Right hindlimb (tissue), 1 donor: ENCODE data around the gene PRRC2A.

Source experiments
- DNase-seq: peaks from one replicate; pipeline ENCODE4 v3.0.0-alpha.2; 2018

The PRRC2A gene

GRCh38 chr6:31620586-31621319 lies at the start of gene PRRC2A:
Gene PRRC2A (plus strand): TSS chr6:31620715. CDS start chr6:31622790, 2,075 bp downstream.
- DNase-seq: no peak

DNA sequence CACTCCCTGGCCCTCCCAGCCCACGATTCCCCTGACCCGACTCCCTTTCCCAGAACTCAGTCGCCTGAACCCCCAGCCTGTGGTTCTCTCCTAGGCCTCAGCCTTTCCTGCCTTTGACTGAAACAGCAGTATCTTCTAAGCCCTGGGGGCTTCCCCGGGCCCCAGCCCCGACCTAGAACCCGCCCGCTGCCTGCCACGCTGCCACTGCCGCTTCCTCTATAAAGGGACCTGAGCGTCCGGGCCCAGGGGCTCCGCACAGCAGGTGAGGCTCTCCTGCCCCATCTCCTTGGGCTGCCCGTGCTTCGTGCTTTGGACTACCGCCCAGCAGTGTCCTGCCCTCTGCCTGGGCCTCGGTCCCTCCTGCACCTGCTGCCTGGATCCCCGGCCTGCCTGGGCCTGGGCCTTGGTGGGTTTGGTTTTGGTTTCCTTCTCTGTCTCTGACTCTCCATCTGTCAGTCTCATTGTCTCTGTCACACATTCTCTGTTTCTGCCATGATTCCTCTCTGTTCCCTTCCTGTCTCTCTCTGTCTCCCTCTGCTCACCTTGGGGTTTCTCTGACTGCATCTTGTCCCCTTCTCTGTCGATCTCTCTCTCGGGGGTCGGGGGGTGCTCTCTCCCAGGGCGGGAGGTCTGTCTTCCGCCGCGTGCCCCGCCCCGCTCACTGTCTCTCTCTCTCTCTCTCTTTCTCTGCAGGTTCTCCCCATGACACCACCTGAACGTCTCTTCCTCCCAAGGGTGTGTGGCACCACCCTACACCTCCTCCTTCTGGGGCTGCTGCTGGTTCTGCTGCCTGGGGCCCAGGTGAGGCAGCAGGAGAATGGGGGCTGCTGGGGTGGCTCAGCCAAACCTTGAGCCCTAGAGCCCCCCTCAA lies 48.2 kb upstream of the PRRC2A start, which contains the start of gene LTA:
TSS of gene LTA (plus strand) at position 249 of the 871 bp plus-strand sequence. CDS start at position 703, 454 bp downstream.
- no peak for DNase-seq

- no peak for DNase-seq
These were observed 47.0 kb upstream of the PRRC2A start for GRCh38 chr6:31573239-31574105.

- no peak for DNase-seq
These were observed 46.1 kb upstream of the PRRC2A start for GRCh38 chr6:31574106-31575061.

- no peak for DNase-seq
These were observed 45.1 kb upstream of the PRRC2A start, which contains the start of gene TNF for GRCh38 chr6:31575335-31575901. Gene TNF (plus strand): TSS chr6:31575565. CDS start chr6:31575742, 177 bp downstream.

DNA sequence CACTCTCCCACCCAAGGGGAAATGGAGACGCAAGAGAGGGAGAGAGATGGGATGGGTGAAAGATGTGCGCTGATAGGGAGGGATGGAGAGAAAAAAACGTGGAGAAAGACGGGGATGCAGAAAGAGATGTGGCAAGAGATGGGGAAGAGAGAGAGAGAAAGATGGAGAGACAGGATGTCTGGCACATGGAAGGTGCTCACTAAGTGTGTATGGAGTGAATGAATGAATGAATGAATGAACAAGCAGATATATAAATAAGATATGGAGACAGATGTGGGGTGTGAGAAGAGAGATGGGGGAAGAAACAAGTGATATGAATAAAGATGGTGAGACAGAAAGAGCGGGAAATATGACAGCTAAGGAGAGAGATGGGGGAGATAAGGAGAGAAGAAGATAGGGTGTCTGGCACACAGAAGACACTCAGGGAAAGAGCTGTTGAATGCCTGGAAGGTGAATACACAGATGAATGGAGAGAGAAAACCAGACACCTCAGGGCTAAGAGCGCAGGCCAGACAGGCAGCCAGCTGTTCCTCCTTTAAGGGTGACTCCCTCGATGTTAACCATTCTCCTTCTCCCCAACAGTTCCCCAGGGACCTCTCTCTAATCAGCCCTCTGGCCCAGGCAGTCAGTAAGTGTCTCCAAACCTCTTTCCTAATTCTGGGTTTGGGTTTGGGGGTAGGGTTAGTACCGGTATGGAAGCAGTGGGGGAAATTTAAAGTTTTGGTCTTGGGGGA lies 44.4 kb upstream of the PRRC2A start:
- no peak for DNase-seq

GRCh38 chr6:31576897-31577578 lies 43.5 kb upstream of the PRRC2A start:
- no peak for DNase-seq

DNA sequence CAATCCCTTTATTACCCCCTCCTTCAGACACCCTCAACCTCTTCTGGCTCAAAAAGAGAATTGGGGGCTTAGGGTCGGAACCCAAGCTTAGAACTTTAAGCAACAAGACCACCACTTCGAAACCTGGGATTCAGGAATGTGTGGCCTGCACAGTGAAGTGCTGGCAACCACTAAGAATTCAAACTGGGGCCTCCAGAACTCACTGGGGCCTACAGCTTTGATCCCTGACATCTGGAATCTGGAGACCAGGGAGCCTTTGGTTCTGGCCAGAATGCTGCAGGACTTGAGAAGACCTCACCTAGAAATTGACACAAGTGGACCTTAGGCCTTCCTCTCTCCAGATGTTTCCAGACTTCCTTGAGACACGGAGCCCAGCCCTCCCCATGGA lies 42.9 kb upstream of the PRRC2A start:
- DNase-seq: no peak

DNA sequence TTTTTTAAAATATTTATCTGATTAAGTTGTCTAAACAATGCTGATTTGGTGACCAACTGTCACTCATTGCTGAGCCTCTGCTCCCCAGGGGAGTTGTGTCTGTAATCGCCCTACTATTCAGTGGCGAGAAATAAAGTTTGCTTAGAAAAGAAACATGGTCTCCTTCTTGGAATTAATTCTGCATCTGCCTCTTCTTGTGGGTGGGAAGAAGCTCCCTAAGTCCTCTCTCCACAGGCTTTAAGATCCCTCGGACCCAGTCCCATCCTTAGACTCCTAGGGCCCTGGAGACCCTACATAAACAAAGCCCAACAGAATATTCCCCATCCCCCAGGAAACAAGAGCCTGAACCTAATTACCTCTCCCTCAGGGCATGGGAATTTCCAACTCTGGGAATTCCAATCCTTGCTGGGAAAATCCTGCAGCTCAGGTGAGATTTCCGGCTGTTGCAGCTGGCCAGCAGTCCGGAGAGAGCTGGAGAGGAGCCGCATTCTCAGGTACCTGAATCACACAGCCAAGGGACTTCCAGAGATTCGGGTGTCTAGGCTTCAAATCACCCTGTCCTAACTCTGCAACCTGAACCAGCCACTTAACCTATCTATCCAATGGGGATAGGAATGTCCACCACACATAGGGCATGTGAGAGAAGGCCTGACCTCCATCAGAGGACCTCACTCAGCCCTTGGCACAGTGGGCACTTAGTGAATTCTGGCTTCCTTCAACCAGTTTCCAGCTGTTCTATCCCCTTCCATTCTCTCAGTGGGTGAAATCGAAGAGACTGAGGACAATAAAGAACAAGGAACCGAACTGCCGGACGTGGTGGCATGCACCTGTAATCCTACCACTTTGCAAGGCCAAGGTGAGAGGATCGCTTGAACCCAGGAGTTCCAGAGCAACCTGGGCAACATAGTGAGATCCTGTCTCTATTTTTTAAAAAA lies 42.1 kb upstream of the PRRC2A start:
- no peak for DNase-seq

- DNase-seq: no peak
These were observed 41.4 kb upstream of the PRRC2A start for GRCh38 chr6:31579119-31579505.

DNA sequence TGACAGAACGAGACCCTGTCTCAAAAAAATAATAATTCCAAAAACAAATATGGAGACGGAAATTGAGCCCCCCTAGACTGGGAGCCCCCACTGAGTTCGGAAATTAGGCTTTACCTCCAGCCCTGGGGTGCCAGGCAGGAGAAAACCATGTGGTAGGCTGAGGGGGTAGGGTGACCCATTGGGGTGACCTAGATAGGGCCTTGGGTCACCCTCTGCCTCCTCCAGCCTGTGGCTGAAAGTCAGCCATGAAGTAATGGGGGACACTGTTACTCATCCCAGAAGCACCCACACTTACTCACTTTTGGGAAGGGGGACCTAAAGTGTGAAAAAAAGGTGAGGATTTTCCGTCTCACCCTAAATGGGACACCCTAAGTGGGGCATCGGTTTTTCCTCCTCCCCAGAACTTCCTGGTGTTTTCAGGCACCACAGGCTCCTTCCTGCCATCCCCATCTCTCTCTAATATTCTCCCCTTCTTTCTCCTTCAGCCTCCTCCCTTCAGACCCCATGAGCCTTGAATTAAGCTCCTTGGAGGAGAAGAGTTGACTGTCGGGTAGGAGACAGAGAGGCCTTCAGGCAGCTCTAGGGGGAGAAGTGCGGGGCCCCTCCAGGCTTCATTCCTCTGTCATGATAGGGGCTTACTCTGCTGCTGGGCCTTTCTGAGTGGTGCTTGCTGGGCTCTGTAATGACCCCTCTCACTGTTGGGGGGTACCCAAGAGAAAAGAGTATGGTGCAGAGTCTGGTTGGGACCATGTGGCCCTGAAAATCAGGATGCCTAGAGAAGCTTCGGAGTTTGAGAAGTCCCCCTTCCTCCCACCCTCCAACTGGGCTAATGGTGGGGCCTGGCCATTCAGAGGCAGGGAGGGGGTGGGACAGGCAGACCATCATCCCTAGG lies 40.7 kb upstream of the PRRC2A start:
- DNase-seq: no peak

DNA sequence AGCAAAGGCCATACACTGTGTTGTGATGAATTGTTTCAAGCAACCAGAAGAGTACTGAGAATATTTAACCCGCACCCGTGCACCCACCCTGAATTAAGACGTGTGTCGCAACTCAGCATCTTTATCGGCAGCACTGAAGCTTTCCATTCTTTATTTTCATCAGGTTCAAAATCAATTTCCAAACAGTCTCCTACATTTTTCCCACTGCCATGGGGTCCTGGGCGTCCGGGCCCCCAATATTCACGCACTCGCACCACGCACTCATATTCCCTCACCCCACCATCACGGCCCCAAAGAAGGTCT lies 40.1 kb upstream of the PRRC2A start:
- no peak for DNase-seq

DNA sequence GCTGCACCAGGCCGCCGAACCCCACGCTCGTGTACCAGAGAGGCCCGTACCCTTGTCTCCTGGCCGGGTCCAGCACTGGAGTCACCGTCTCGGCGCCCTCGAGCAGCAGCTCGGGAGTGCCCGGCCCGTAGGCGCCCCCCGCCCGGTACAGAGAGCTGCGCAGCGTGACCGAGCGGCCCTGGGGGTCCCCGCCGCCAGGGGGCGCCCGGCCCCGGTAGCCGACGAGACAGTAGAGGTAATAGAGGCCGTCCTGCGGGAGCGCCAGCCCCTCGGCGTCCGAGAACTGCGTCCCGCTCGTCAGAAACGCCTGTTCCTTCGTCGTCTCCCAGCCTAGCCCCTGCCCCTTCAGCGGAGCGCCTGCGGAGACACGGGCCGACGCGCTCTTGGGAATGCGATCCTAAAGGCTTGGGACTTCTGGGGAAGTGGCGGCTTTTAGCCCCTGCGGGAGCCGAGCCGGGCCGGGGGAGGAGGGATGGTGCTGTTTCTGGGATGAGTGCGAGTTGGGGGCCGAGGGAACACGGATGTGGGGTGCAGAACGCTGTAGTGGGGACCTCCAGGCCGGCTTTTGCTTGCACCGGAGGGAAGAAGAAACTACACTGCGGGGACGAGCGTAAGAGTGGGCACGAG lies 39.6 kb upstream of the PRRC2A start:
- DNase-seq: peak; percentile 91

- DNase-seq: no peak
These were observed 38.9 kb upstream of the PRRC2A start for GRCh38 chr6:31581434-31582229.

DNA sequence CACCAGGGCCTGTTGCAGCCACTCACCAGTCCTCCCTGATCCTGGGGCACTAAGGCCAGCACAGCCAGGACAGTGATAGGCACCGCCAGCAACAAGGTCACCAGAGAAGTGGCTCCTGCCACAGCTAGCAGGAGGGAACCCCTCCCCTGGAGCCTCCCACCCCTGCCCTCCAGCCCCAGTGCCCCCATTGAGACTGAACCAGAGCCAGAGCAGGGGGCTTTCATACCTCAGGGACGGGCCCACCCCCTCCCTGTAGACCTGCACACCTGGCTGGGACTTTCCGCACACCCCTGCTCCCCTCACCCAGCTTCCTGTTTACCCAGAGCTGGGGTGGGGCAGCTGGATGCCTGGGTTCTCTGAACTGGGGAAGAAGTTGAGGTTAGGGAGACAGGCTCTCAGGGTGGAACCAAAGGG lies 38.3 kb upstream of the PRRC2A start, which contains the start of gene LTB:
TSS of gene LTB (minus strand) at position 195 of the 414 bp plus-strand sequence. CDS start at position 188, 7 bp downstream.
- no peak for DNase-seq

DNA sequence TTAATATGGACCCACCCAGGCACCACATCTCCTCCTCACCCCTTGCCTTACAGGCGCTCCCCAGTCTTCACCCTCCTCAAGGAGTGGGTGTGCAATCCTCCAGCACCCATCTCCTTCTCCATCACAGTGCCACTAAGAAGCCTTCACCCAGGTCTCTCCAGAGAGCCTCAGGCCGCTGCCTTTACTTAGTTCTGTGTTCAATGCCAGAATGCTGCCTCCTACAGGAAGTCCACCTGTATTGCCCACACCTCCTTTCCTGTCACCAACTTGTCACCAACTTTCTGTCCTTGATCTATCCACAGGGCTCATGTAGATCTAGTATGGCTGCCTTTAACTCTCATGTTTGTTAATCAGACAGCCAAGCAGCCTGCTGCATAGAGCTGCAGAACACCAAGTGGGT lies 35.0 kb upstream of the PRRC2A start:
- no peak for DNase-seq
